HG03103 (cell line): ENCODE data around the gene CEACAM1.
"Not testable (repeated sequence)": the region's sequence is repeated elsewhere in the genome, so short reads cannot be mapped to it uniquely, and the experiment has no call there.

ENCODE experiments used
- ATAC-seq: cut with Tn5 transposase; IDR thresholded peaks from one replicate; pipeline ENCODE4 v1.9.1; 2021; ENCODE audit warnings: low read depth; ENCODE audit not compliant: unreplicated experiment

Gene CEACAM1

GRCh38 chr19:42549067-42549466 lies 20.8 kb upstream of the CEACAM1 start:
- ATAC-seq = not testable (repeated sequence)

DNA sequence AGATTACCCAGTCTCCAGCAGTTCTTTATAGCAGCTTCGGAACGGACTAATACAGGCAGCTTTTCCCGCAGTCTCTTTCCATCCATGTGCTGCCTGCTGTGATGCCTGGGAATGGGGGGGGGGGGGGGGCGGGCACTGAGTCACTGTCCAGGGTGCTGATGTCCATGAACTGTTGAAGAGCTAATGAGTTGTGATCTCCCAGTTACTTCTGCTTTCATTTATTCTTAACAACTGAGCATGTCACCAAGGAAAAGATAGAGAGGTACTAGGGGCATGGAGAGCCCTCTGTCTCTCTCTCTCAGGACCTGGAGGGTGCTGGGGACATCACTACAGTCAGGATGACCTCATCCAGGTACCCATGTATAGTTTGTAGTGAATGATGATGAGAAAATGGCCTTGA lies 20.3 kb upstream of the CEACAM1 start:
- no peak for ATAC-seq

DNA sequence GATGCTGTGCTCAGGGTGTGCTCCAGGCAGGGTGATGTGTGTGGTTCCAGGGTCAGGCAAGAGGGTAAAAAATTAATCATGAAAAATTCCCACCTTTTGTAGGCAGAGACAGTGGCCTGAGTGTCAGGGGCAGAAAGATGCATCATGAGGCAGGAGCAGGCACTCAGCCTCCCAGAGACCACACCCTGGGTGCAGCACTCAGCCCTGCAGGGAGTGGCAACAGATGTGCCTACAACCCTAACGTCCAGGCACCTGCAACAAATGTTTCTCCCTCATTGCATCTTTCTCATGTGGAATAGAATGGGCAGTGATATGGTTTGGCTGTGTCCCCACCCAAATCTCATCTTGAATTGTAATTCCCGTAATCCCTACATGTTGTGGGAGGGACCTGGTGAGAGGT lies 19.6 kb upstream of the CEACAM1 start:
- no peak for ATAC-seq

DNA sequence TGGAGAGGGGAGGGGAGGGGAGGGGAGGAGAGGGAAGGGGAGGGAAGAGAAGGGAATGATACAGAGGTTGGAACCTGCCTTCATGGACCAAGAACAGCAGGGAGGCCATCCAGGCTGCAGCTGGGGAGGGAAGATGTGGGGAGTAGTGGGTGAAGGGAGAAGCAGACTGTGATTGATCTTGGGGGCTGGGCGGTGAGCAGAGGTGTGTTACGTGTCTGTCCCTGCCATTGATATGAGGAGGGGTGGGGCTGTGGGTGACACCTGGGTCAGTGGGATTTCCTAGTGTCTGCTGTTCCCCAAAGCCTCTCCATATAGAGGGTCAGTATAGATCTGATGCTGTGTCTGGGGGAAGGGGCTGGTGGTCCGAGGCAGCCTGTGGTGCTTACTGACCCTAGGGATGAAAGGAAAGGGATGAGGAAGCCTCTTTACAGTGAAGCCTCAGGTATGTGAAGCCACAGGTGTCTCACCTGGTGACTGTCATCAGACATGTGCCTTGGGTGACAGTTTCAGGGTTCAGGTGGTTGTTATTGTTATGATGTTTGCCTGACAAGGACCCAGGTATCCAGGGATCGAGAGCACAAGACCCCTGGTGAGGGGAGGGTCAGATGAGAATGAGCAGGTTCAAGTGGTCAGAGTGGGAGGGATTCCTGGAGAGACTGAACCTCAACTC lies 18.7 kb upstream of the CEACAM1 start:
- ATAC-seq = no peak

GRCh38 chr19:42544146-42544545 lies 15.9 kb upstream of the CEACAM1 start:
- no peak for ATAC-seq

GRCh38 chr19:42542791-42543190 lies 14.5 kb upstream of the CEACAM1 start:
- ATAC-seq = no peak

DNA sequence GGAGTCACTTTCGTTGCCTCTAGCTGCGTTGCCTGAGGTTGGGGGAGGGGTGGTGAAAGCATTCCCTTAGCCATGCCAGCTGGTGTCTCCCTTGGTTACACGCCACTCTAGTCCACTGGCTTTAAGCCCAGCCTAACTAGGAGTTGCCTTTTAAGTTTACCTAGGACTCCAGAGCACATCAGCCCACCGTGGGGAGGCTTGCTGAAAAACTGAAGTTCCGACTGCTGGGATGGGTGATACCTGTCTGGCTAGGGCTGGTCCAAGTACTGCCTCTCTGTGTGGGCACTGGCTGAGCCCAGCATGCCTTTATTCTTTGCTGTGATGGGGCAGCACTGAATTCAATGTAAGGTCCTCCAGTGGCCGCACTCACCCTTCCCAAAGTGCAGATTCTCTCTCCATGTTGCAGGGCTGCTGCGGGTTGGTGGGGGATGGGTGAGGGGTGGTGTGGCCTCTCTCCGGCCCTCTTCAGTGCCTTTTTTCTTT lies 11.8 kb upstream of the CEACAM1 start:
- ATAC-seq = no peak

GRCh38 chr19:42538841-42539709 lies 10.8 kb upstream of the CEACAM1 start:
- ATAC-seq = no peak

DNA sequence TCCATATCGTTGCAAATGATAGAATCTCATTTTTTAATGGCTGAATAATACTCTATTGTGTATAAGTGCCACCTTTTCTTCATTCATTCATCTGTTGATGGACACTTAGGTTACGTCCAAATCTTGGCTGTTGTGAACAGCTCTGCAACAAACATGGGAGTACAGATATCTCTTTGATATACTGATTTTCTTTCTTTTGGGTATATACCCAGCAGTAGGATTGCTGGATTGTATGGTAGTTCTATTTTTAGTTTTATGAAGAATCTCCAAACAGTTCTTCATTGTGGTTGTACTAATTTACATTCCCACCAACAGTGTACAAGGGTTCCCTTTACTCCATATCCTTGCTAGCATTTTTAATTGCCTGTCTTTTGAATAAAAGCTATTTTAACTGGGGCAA lies 7.0 kb upstream of the CEACAM1 start:
- ATAC-seq = not testable (repeated sequence)

- no peak for ATAC-seq
Observed at GRCh38 chr19:42534391-42534790, 6.1 kb upstream of the CEACAM1 start.

DNA sequence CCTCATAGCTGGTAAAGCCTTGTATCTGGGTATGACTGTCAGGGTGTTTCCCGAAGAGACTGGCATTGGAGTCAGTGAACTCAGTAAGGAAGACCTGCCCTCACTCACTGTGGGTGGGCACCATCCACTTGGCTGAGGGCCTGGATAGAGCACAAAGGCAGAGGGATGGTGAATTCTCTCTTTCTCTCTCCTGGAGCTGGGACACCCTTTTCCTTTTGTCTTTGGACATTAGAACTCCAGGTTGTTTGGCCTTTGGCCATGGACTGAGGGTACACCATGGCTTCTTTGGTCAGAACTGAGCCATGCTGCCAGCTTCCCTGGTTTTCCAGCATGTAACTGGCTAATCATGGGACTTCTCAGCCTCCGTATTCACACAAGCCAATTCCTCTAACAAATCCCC lies 4.6 kb upstream of the CEACAM1 start:
- ATAC-seq = no peak

- no peak for ATAC-seq
Observed at GRCh38 chr19:42531313-42531712, 3.0 kb upstream of the CEACAM1 start.

GRCh38 chr19:42529248-42529764 lies 1.0 kb upstream of the CEACAM1 start:
- no peak for ATAC-seq

- ATAC-seq = no peak
Observed at GRCh38 chr19:42524943-42525342, 3.3 kb downstream of the CEACAM1 start.

- no peak for ATAC-seq
Observed at GRCh38 chr19:42524250-42524649, 4.0 kb downstream of the CEACAM1 start.

DNA sequence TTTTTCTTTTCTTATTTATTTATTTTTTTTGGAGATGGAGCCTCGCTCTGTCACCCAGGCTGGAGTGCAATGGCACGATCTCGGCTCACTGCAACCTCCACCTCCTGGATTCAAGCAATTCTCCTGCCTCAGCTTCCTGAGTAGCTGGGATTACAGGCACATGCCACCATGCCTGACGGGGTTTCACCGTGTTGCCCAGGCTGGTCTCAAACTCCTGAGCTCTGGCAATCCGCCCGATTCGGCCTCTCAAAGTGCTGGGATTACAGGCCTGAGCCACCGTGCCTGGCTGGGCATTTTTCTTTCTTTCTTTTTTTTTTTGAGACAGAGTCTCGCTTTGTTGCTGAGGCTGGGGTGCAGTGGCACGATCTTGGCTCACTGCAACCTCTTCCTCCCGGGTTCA lies 6.0 kb downstream of the CEACAM1 start:
- ATAC-seq = not testable (repeated sequence)

DNA sequence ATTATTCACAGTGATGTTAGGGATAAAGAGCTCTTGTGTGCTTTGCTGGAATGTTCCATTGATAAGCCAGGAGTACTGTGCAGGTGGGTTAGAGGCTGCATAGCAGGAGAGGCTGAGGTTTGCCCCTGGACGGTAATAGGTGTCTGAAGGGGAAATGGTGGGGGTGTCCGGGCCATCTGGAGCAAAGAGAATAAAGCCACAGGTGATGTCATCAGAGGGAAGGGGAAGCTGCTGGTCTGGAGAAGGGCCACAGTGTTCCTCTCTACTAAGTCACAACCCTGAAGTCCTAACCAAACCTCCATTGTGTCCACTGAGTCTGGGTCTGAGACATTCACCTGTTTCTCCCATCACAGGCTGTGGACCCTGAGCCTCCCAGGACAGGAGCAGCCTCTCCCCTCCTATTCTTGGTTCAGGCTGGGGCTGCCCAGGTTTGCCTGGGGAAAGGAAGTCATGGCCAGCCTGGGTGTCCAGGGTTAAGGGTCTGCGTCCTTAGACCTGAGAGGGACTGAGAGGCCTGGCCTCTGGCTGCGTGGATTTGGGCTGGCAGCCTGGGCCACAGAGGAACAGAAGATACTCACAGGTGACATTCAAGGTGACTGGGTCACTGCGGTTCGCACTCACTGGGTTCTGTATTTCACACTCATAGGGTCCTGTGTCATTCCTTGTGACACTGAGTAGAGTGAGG lies 6.8 kb downstream of the CEACAM1 start:
- ATAC-seq = no peak

DNA sequence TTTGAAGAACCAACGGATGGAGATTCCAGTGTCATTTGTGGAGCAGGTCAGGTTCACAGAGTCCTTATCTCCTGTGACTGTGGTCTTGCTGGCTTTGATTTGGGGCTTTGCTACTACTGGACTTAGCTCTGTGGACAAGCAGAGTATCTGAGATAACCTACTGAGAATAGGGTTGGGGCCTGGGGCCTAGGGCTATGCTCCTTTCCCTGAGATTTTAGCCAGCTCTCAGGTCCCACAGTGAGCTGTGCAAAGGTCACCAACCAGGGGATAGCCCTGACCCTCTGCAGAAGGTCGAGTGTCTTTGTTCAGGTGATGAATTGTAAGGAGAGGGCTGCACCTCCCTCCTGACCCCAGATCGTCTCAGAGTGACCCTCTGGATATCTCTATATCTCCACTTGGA lies 9.2 kb downstream of the CEACAM1 start:
- no peak for ATAC-seq

- ATAC-seq = no peak
Observed at GRCh38 chr19:42516771-42517170, 11.5 kb downstream of the CEACAM1 start.

- ATAC-seq = no peak
Observed at GRCh38 chr19:42515241-42515832, 12.9 kb downstream of the CEACAM1 start.

- ATAC-seq = no peak
Observed at GRCh38 chr19:42514449-42514848, 13.8 kb downstream of the CEACAM1 start.
